Stimulated activated naive CD4-positive, alpha-beta T cell (primary cell): ENCODE data around the gene PDS5B.
A peak's percentile ranks its signal among the peaks of the same experiment; 100 is the strongest.
"Not testable (repeated sequence)": the region's sequence is repeated elsewhere in the genome, so short reads cannot be mapped to it uniquely, and the experiment has no call there.

Experiments used
- DNase-seq, 6 experiments: peaks; one replicate each; lab custom pipeline; 2025; lab: John Stamatoyannopoulos, UW

The PDS5B gene

GRCh38 chr13:32586080-32586900 lies at the start of gene PDS5B:
Gene PDS5B, plus strand, starts transcription at chr13:32586452. Its CDS starts 62,321 bp downstream, at chr13:32648773.
- DNase-seq = peak; percentile 89 to 97 (median 94)

- peak in 3 of 6 experiments; percentile 18 to 47 (median 19) for DNase-seq
Observed at GRCh38 chr13:32537580-32538142, 48.6 kb upstream of the PDS5B start.

GRCh38 chr13:32538143-32538620 lies 48.1 kb upstream of the PDS5B start:
- peak in 2 of 6 experiments; percentile 60 to 71 for DNase-seq

- DNase-seq = peak; percentile 77 to 91 (median 87)
Observed at GRCh38 chr13:32538621-32539246, 47.5 kb upstream of the PDS5B start, which contains the start of gene N4BP2L2. Gene N4BP2L2, minus strand, starts transcription at chr13:32538795. Its CDS starts 1,768 bp downstream, at chr13:32537027.

GRCh38 chr13:32542221-32542620 lies 44.0 kb upstream of the PDS5B start:
- no peak for DNase-seq

- DNase-seq = no peak
Observed at GRCh38 chr13:32545083-32545482, 41.2 kb upstream of the PDS5B start.

- DNase-seq = no peak
Observed at GRCh38 chr13:32548837-32549236, 37.4 kb upstream of the PDS5B start.

- DNase-seq = no peak
Observed at GRCh38 chr13:32549788-32550187, 36.5 kb upstream of the PDS5B start.

- DNase-seq = no peak
Observed at GRCh38 chr13:32553720-32554119, 32.5 kb upstream of the PDS5B start.

- DNase-seq = no peak
Observed at GRCh38 chr13:32555613-32556012, 30.6 kb upstream of the PDS5B start.

- not testable (repeated sequence) for DNase-seq
Observed at GRCh38 chr13:32560842-32561241, 25.4 kb upstream of the PDS5B start.

- not testable (repeated sequence) for DNase-seq
Observed at GRCh38 chr13:32575687-32576086, 10.6 kb upstream of the PDS5B start.

- no peak for DNase-seq
Observed at GRCh38 chr13:32577032-32577431, 9.2 kb upstream of the PDS5B start.

GRCh38 chr13:32581177-32581786 lies 5.0 kb upstream of the PDS5B start:
- peak in 2 of 6 experiments; percentile 13 to 40 for DNase-seq

GRCh38 chr13:32582281-32582680 lies 4.0 kb upstream of the PDS5B start:
- DNase-seq = no peak

- no peak for DNase-seq
Observed at GRCh38 chr13:32582991-32583390, 3.3 kb upstream of the PDS5B start.

- DNase-seq = peak in 4 of 6 experiments; percentile 1 to 41 (median 21)
Observed at GRCh38 chr13:32585550-32586079, 637 bp upstream of the PDS5B start.

- DNase-seq = peak; percentile 33 to 63 (median 49)
Observed at GRCh38 chr13:32587011-32587810, 959 bp downstream of the PDS5B start.

- DNase-seq = no peak
Observed at GRCh38 chr13:32587811-32588170, 1.5 kb downstream of the PDS5B start.

GRCh38 chr13:32588736-32589135 lies 2.5 kb downstream of the PDS5B start:
- no peak for DNase-seq

- no peak for DNase-seq
Observed at GRCh38 chr13:32589471-32589870, 3.2 kb downstream of the PDS5B start.
